HG03521 (cell line): Measurements from ENCODE around the gene NRCAM.

Experiments used
- ATAC-seq: cut with Tn5 transposase; IDR thresholded peaks from one replicate; pipeline ENCODE4 v1.9.1; 2021; ENCODE audit warnings: mild to moderate bottlenecking, moderate library complexity; ENCODE audit not compliant: unreplicated experiment

Gene NRCAM

GRCh38 chr7:108142180-108142579, 314.1 kb downstream of the NRCAM start:
- ATAC-seq = no peak

DNA sequence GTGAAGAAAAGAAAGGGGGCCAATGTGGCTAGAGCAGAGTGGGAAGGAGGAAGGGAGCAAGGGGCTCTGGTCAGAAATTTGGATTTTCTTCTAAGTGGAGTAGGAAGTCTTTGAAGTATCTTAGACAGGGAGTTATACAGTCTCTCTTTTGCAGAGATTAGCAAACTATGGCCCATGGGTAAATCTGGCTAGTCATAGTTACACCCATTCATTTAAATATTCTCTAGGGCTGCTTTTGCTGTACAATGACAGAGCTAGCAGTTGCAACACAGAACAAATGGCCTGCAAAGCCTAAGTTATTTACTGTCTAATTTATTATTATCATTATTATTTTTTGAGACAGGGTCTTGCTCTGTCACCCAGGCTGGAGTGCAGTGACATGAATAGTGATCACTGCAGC, 315.6 kb downstream of the NRCAM start:
- ATAC-seq = no peak

- no peak for ATAC-seq
These were observed 317.3 kb downstream of the NRCAM start for GRCh38 chr7:108138911-108139310.

- ATAC-seq = no peak
These were observed 318.2 kb downstream of the NRCAM start for GRCh38 chr7:108137993-108138392.

GRCh38 chr7:108137040-108137439, 319.2 kb downstream of the NRCAM start:
- ATAC-seq = no peak

DNA sequence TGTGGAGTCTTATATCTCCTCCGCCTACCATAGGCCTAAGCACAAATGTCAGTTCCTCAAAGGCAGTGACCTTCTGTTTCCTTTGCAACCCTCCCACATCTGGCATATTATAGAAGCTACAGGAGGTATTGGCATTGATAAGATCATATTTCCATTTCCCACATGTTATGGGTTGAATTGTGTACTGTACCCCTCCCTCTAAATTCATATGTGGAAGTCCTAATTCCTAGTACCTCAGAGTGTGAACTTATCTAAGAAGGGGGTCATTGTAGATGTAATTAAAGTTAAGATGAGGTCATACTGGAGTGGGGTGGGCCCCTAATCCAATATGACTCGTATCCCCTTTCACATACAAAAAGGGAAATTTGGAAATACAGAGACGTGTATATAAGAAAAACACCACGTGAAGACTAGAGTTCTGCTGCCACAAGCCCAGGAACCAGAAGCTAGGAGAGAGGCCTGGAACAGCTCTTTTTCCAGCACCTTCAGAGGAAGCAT, 320.0 kb downstream of the NRCAM start:
- peak; percentile 5 for ATAC-seq

DNA sequence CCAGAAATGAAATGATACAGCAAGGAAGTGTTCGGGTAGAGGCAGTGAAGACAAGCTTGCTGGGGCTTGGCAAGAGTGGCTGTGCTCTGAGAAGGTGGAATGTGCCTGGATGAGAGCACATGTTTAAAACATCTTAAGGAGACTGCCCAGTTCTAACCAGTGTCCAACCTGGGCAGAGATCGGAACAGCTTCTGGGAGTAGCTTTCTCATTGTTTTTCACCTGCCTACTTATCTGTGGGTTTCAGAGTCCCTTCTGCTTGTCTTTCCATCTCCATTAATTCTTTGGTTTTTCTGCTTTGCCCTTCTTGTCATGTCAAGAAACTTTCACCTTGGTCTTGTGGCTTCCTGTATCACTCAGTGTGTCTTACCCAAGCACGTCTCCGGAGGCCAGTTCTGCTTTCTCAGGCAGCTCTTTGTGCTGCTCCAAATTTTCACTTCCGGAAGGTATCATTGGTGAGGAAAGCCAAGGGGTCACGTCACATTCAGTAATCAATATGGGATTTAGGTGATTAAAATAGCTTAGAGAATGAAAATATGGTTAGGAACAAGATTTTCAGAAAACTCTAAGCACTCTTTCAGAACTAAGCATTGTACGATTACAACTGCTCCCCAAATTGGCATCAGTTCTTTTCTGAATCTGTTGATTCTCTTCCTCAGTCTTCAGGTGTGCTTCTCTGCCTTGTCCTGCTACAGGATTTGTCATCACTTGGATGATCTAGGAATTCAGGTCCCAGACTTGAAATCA, 320.6 kb downstream of the NRCAM start:
- ATAC-seq = peak; percentile 96

DNA sequence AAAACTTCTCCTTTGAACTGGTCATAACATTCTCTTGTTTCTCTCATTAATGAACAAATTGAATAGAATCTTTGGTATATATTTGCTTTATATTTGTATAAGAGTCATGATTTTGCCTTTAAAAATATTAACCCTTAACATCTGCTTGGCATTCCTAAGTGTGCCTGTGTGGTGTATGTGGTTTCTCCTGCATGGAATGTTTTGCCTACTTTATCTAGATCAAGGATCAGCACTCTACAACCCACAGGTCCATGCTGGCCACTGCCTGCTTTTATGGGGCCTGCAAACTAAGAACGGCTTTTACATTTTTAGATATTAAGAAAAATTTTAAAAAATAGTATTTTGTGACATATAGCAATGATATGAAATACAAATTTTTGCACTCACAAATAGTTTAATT, 321.8 kb downstream of the NRCAM start:
- ATAC-seq = no peak

- ATAC-seq = no peak
These were observed 323.5 kb downstream of the NRCAM start for GRCh38 chr7:108132551-108133265.

DNA sequence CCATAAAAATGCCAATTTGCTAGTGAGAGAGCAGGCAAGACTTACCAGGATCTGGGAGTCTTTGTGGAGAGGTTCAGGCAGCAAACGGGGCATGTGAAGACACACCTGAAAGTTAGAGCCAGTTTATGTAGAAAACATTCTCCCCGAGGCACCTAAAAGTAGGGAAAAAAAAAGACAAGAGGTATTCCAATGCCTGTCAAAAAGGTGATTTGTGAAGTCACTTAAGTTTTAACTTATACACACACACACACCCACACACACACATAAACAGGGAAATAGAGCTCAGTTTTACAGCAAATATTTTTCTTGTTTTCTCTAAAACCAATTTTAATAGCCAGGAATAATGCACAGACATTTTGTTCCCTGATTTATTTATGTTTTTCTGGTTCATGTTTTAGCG, 326.0 kb downstream of the NRCAM start, which contains the start of gene LAMB4:
Gene LAMB4 (minus strand): TSS at position 101 of the 400 bp plus-strand sequence. CDS start 7,197 bp downstream, outside the sequence.
- ATAC-seq = no peak

GRCh38 chr7:108129018-108129965, 326.9 kb downstream of the NRCAM start:
- no peak for ATAC-seq

GRCh38 chr7:108128514-108128913, 327.7 kb downstream of the NRCAM start:
- no peak for ATAC-seq

- no peak for ATAC-seq
These were observed 328.8 kb downstream of the NRCAM start for GRCh38 chr7:108127461-108127860.

- ATAC-seq = no peak
These were observed 331.4 kb downstream of the NRCAM start for GRCh38 chr7:108124820-108125219.

DNA sequence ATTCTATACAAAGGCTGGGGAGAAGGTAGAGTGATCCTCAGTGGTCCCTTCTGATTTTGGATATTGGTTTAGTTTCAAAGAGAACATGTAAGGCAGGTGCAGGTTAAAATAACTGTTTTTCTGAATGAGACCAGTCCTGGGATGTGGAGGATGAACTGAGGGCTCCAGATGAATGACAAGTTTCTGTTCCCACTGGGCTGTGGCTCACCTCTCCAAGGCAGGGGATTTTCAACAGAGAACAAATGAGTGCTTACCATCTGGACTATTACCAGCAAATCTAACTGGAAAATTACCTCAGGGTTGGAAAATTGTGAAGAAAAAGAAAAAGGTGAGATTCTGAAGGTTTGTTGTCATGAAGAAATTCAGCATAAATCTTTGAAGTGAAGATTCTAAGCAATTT, 334.1 kb downstream of the NRCAM start:
- no peak for ATAC-seq

DNA sequence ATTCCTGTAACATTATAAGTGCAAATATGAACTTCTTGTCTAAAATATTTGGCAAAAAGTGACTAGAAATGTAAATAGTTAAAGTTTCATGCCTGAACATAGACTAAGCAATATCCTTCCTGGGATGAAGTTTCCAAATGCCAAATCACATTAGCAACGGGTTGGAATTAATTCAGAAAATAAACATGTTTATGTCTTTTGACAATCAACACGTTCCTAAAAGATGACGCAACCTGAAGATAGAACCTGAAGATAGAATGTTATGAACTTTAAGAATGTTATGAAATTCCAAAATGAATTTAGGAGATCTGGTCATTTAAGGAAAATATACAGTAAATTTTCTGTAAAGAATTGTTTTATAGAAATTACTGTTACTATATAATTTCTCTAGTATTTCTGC, 335.3 kb downstream of the NRCAM start:
- no peak for ATAC-seq

DNA sequence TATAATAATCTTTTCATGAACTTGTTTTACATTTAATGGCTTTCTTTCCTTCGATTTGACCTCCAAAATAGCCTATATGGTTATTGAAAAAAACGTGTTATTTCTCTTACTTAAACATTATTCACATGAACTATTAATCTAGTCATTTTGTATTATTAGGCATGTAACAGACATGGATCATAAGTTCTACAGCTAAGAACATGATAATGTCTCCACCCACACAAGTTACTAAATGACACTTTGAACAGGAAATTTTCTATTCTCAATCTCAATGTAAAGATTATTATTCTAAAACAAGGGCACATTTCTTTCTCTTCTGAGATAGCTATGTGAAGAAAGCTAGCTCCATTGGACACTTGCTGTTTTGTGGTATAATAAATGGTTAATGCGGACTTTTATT, 336.0 kb downstream of the NRCAM start:
- ATAC-seq = no peak

- no peak for ATAC-seq
These were observed 337.3 kb downstream of the NRCAM start for GRCh38 chr7:108118959-108119358.

- ATAC-seq = no peak
These were observed 342.0 kb downstream of the NRCAM start for GRCh38 chr7:108114117-108114841.

DNA sequence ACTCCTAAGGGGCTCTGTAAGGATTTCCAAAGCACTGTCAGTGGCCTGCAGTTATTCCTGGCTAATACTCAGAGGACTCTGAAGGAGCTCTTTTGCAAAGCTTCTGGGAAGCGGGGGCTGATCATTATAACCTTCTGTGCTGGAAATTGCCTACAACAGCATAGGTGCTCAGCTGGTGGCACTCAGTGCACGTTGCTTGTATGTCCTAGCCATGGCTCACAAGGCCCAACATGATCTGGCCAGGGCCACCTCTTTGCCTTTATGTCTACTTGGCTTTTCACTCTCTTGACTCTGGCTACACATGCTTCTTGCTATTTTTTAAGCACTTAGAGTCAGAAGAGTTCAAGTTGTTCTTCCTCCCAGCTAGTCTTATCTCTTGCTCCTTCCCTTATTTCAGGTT, 343.6 kb downstream of the NRCAM start:
- no peak for ATAC-seq
